HK-2 (cell line): ENCODE results near the gene KCNAB2.
"Not testable (repeated sequence)": the region's sequence is repeated elsewhere in the genome, so short reads cannot be mapped to it uniquely, and the experiment has no call there.

Source experiments
- DNase-seq: peaks from one replicate; pipeline ENCODE4 v3.0.0-alpha.2; 2018; ENCODE audit not compliant: unreplicated experiment

KCNAB2 gene

GRCh38 chr1:6010554-6010953, 35.1 kb upstream of the KCNAB2 start:
- DNase-seq, result no peak

- no peak for DNase-seq
These were observed 34.3 kb upstream of the KCNAB2 start for GRCh38 chr1:6011161-6011945.

- no peak for DNase-seq
These were observed 33.8 kb upstream of the KCNAB2 start for GRCh38 chr1:6011946-6012258.

- no peak for DNase-seq
These were observed 33.0 kb upstream of the KCNAB2 start for GRCh38 chr1:6012529-6013318.

- DNase-seq, result no peak
These were observed 32.2 kb upstream of the KCNAB2 start for GRCh38 chr1:6013491-6013890.

GRCh38 chr1:6014130-6014999, 31.3 kb upstream of the KCNAB2 start:
- no peak for DNase-seq

GRCh38 chr1:6016191-6016865, 29.4 kb upstream of the KCNAB2 start:
- peak; percentile 30 for DNase-seq

GRCh38 chr1:6017654-6018053, 28.0 kb upstream of the KCNAB2 start:
- not testable (repeated sequence) for DNase-seq

GRCh38 chr1:6019166-6019845, 26.4 kb upstream of the KCNAB2 start:
- no peak for DNase-seq

GRCh38 chr1:6022193-6022592, 23.5 kb upstream of the KCNAB2 start:
- no peak for DNase-seq

- DNase-seq, result no peak
These were observed 22.3 kb upstream of the KCNAB2 start for GRCh38 chr1:6023346-6023745.

- DNase-seq, result no peak
These were observed 21.3 kb upstream of the KCNAB2 start for GRCh38 chr1:6024376-6024775.

- no peak for DNase-seq
These were observed 20.2 kb upstream of the KCNAB2 start for GRCh38 chr1:6025269-6026094.

GRCh38 chr1:6026095-6026809, 19.4 kb upstream of the KCNAB2 start:
- peak; percentile 67 for DNase-seq

- no peak for DNase-seq
These were observed 18.1 kb upstream of the KCNAB2 start for GRCh38 chr1:6027591-6027990.

GRCh38 chr1:6028042-6028850, 17.4 kb upstream of the KCNAB2 start:
- DNase-seq, result no peak

GRCh38 chr1:6029351-6029750, 16.3 kb upstream of the KCNAB2 start:
- DNase-seq, result no peak

GRCh38 chr1:6030132-6030531, 15.6 kb upstream of the KCNAB2 start:
- no peak for DNase-seq
